Stimulated activated naive CD4-positive, alpha-beta T cell treated with Interleukin-2 at 50 U/mL for 16 hours (primary cell): ENCODE results near the gene INMT.

Experiments used
- DNase-seq: peaks from one replicate; lab custom pipeline; 2025; lab: John Stamatoyannopoulos, UW

The INMT gene

DNA sequence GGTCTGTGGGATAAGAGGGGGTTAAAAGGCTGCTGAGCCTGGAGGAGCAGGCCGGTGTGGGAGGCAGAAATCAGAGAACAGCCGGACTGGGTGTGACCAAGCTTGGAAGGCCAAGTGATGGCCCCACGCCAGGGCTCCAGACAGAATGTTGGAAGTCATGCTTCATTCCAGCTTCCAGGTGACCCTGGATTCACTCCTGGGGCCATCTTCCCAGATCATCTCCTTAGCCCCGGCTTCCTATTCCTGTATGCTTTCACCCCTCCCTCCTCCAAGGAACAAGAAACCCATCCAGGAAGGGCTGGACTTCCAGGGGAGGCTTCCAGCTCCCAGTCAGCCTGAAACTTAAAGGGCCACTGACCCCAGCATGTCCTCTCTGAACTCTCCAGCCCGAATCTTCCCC is 1.0 kb downstream of the INMT start:
- no peak for DNase-seq

GRCh38 chr7:30754315-30754877 is 2.5 kb downstream of the INMT start:
- DNase-seq = no peak

GRCh38 chr7:30755384-30756154 is 3.6 kb downstream of the INMT start:
- DNase-seq = no peak

DNA sequence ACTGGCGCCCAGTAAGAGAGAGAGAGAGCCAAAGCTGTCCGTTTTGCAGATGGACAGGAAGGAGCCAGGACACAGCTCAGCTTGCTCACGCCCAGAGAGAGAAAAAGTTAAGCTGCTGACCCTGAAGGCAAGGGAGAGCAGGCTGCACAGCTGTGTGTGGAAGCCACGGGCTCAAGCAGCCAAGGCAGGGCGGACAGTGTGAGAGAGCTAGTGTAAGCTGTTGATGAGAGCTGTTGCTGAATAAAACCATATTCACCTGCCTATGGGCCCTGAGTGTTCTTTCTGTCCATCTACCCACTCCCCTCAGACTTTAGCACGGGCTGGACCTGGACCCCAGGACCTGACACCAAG is 5.4 kb downstream of the INMT start:
- DNase-seq = no peak

GRCh38 chr7:30760514-30761213 is 8.7 kb downstream of the INMT start:
- no peak for DNase-seq

DNA sequence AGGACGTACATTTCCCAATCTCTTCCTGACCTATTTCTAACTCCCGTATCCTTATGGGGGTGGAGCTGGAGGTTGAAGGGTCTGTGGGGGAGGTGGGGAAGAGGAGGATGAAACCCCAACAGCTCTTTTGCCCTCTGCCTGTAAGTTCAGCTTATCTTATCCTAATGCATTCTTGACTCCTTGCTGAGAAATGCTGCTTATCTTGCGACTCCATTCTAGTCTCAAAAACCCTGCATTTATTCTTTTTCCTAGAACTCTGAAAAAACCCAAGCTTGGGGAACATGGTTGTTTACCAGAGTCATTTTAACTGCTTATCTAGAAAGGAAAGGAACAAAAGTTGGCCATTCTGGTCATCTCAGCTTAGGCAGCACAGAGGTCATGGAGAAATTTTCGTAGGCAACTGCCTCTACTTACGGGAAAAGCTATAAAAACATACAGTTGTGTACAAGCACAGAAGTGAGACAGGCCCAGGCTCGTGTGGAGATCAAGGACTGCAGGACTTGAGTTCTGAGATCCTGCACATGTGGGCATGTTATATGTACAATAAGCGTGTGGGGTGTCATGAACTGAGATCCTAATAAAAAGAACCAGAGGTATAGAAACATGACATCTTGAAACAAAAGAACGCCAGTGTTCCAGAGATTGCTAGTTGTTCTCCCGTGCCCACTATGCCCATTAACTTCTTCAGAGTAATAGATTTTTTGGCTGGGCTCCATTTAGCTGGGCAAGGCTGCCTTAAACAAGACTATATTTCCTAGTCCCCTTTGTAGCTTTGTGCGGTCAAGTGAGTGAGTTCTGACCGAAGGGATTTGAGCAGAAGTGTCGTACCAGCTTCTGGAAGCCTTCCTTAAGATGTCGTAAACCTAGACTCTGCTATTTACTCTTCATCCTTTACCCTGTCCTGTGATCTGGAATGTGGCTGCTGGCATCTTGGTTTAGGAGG is 9.6 kb downstream of the INMT start:
- DNase-seq = no peak

DNA sequence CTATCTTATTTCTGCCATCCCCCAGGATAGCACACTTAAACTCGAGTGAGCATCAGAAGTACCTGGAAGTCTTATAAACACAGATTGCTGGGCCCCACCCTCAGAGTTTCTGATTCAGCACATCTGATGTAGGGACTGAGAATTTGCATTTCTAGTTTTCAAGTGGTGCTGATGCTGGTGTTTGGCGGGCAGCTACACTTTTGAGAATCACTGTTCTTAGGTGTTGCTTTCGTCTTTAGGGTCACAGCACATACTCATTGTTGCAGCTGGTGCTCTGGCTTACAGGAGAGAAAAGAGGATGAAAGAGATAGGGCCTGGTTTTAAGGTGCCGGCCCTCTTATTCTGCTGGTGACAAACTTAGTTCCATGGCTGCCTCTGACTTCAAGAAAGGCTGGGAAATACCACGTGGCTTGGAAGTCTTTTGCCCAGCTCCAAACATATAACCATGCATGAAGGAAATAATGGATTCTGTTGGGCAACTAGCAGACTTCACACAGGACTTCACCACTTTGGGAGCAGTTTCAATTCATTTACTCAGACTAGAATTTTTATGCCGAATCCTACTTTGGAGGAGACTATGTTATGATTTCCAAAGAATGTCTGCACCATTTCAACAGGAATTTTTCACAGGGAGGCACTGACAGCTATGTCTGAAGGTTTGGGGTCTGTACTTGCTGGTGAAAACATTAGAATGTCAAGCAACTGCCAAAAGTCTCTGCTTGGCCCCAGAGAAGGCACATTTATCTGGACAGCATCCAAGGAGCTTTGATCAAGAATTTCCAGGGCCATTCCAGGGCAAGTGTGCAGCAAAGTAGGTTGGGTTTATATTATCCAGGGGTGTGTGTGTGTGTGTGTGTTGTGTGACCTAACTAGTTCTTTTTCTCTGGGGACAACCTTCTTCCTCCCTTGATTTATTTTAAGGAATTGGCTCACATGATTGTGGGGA is 12.4 kb downstream of the INMT start:
- DNase-seq = no peak

- no peak for DNase-seq
Observed at GRCh38 chr7:30765408-30765807, 13.5 kb downstream of the INMT start.

GRCh38 chr7:30770845-30771173 is 18.9 kb downstream of the INMT start:
- DNase-seq = no peak

- peak; percentile 64 for DNase-seq
Observed at GRCh38 chr7:30771174-30771879, 19.4 kb downstream of the INMT start, which contains the start of gene MINDY4. Gene MINDY4, plus strand, starts transcription at chr7:30771417. Its CDS starts 77 bp downstream, at chr7:30771494.

DNA sequence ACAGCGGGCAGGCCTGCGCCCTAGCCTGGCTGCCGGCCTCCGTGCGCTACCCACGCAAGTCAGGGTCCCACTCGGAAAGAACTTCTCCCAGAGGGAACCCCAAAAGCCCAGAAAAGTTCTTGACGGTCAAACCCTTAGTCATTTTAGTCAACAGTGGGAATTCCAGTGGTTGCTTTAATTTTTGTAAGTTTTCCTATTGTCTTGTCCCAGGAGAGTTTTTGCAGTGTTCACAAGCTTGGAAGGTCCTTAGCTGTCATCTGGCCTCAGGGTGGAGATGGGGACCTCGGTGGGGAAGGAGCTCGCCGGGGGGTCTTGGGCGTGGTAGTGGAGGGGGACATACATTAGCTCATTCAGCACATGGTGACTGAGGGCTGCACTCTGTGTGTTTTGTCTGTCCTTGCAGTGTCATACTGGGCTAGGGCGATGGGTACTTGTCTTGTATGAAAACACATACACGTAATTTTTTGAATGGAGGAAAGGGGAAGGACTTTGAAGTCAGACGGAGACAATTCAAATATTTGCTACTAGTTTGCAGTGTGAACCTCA is 20.0 kb downstream of the INMT start:
- DNase-seq = no peak

- DNase-seq = no peak
Observed at GRCh38 chr7:30772984-30773383, 21.0 kb downstream of the INMT start.

DNA sequence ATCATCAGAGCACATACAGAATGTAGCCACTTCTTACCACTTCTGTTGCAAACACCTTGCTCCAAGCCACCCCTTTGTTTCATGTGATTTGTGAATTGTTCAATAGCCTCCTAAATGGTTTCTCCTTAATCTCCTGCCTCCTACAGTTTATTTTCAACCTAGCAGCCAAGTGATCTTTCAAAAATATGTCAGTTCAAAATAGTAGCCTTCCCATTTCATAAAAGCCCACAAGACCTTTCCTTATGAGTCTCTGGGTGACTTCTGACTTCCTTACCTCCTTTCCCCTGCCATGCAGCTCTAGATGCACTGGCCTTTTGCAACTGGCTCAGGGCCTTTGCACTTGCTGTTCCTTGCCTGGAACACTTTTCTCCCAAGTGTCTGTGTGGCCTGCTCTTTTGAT is 24.1 kb downstream of the INMT start:
- DNase-seq = no peak

GRCh38 chr7:30776971-30777370 is 25.0 kb downstream of the INMT start:
- DNase-seq = no peak

DNA sequence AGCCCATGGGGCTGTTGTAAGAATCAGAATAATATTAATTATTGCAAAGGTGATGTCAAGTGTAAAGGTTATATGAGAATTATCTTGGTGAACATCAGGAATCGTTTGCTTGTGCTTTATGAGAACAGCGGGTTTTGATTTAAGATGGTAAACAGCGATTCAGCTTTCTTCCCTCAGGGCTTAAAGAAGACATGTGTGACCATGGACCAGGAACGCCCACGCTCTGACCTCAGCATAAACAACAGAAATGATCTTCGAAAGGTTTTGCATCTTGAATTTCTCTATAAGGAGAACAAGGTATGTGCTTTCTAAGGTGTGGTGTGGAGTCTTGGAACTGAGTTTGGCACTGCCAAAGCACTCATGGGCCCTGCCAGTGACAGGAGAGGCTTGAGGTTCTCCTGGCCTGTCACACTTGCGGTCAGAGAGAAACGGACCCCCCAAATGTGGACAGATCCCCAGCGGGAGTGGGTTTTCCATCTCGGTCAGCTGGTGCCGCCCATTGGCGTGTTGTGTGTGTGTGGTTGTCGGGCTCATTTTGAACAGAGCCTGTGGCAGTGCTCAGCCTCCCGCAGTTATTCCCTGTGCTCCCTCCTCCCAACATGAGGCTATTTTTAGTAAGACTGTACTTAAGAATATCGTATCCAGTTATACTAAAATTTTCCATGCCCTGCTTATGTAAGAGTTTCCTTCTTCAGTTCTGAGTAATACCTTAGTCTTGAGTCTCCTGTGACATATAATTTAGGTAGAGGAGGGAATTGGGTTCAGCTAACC is 26.5 kb downstream of the INMT start:
- no peak for DNase-seq

- no peak for DNase-seq
Observed at GRCh38 chr7:30779574-30779973, 27.6 kb downstream of the INMT start.

DNA sequence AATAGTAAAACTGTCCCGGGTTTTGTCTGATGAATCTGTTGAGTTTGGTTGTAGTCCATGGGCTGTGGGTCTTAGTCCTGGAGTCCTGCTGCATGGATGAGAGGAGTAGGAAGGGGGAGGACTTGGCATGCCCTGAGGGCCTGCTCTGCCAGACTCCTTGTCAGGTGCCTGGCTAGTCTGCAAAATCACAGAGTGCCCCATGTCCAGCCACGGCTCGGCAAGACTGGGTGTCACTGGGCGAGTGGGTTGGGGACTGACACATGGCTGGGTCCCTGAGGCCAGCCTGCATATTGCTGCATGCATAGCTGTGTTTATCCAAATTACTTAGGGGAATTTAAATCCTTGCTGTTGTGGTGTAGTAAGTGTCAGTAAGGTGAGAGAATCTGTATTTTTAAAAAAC is 29.0 kb downstream of the INMT start:
- DNase-seq = no peak

DNA sequence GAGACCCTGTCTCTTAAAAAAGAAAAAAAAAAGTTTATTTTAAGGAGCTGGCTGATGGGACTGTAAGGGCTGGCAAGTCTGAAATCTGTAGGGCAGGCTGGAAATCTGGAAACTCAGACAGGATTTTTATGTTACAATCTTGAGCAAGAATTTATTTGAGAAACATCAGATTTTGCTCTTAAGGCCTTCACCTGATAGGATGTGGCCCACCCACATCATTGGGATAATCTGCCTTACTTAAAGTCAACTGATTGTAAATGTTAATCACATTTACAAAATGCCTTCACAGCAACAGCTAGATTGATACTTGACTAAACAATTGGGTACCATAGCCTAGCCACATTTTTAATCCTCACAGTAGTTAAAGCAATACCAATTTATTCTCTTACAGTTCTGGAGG is 30.8 kb downstream of the INMT start:
- DNase-seq = no peak

GRCh38 chr7:30785786-30786185 is 33.9 kb downstream of the INMT start:
- DNase-seq = no peak

GRCh38 chr7:30787486-30787885 is 35.6 kb downstream of the INMT start:
- DNase-seq = no peak
